NT2/D1 (cell line): Measurements from ENCODE around the gene UQCC2.

ENCODE experiments used
- SUZ12 ChIP-seq: IDR thresholded peaks from 2 replicates; pipeline ENCODE4 v1.6.1; 2011; ENCODE audit not compliant: insufficient read length, insufficient read depth; ENCODE audit errors: extremely low read depth
- YY1 ChIP-seq: IDR thresholded peaks from 2 replicates; pipeline ENCODE4 v1.6.1; 2011; ENCODE audit not compliant: insufficient read length, insufficient read depth

GRCh38 chr6:33692760-33693158 lies 18.7 kb downstream of the UQCC2 start:
- TF ChIP-seq SUZ12 (no peak), YY1 (no peak)
